Smooth muscle cell (in vitro differentiated cells): ENCODE results near the gene PELO. TPM values are rescaled to one million over a fixed set of nuclear protein-coding genes. Genes with fewer than 3 reads are reported as not detected.

Source experiments
- DNase-seq: peaks from one replicate; lab custom pipeline; 2025; ENCODE audit not compliant: unreplicated experiment; lab: John Stamatoyannopoulos, UW
- H2AFZ ChIP-seq: fragments of 200-600 bp; sonication (generic); 2 replicates; pipeline ENCODE4 v1.6.0; 2016; ENCODE audit warnings: antibody characterized with exemption, low read depth, mild to moderate bottlenecking
- H3F3A ChIP-seq: fragments of 200-600 bp; sonication (generic); 2 replicates; pipeline ENCODE4 v1.6.0; 2017; ENCODE audit warnings: antibody characterized with exemption, low read depth
- H3K27ac ChIP-seq: fragments of 200-600 bp; sonication (generic); 2 replicates; pipeline ENCODE4 v1.5.1; 2016; ENCODE audit warnings: low read depth, mild to moderate bottlenecking
- H3K27me3 ChIP-seq: fragments of 200-600 bp; sonication (generic); 2 replicates; pipeline ENCODE4 v1.6.1; 2016; ENCODE audit warnings: low read depth, mild to moderate bottlenecking
- H3K36me3 ChIP-seq: fragments of 200-600 bp; sonication (generic); 2 replicates; pipeline ENCODE4 v1.5.1; 2016; ENCODE audit warnings: low read depth
- H3K4me1 ChIP-seq: fragments of 200-600 bp; sonication (generic); 2 replicates; pipeline ENCODE4 v1.5.1; 2016; ENCODE audit warnings: low read depth
- H3K4me2 ChIP-seq: fragments of 200-600 bp; sonication (generic); 2 replicates; pipeline ENCODE4 v1.6.0; 2016; ENCODE audit warnings: mild to moderate bottlenecking
- H3K4me3 ChIP-seq: fragments of 200-600 bp; sonication (generic); 2 replicates; pipeline ENCODE4 v1.5.1; 2016; ENCODE audit warnings: mild to moderate bottlenecking
- H3K79me2 ChIP-seq: fragments of 200-600 bp; sonication (generic); 2 replicates; pipeline ENCODE4 v1.6.0; 2016; ENCODE audit warnings: low read depth, mild to moderate bottlenecking
- H3K9ac ChIP-seq: fragments of 200-600 bp; sonication (generic); 2 replicates; pipeline ENCODE4 v1.6.0; 2016; ENCODE audit warnings: low read depth
- H3K9me3 ChIP-seq: fragments of 200-600 bp; sonication (generic); replicated peaks from 2 replicates; pipeline ENCODE4 v1.5.1; 2016; ENCODE audit warnings: low read depth
- H4K20me1 ChIP-seq: fragments of 200-600 bp; sonication (generic); 2 replicates; pipeline ENCODE4 v1.6.0; 2016; ENCODE audit warnings: low read depth
- CTCF ChIP-seq: fragments of 200-600 bp; sonication (generic); IDR thresholded peaks from 2 replicates; pipeline ENCODE4 v1.5.1; 2017; ENCODE audit warnings: borderline replicate concordance, mild to moderate bottlenecking, antibody characterized with exemption; ENCODE audit not compliant: insufficient read depth, poor library complexity, severe bottlenecking
- WGBS: methylation state at CpG from one replicate; pipeline ENCODE4 v1.1.7; 2016; ENCODE audit warnings: low lambda C conversion rate; 5-methylcytosine and 5-hydroxymethylcytosine counted together
- polyA plus RNA-seq: library from polyadenylated mRNA; unstranded; fragments of >200 nt; fragmentation: Nextera tagmentation; extraction: Ambion mirVana; gene quantifications from 2 replicates; pipeline ENCODE4 v1.2.1, GENCODE V29; 2016
- total RNA-seq: library from RNA; depleted of rRNA; stranded (reverse); fragments of >200 nt; gene quantifications from 2 replicates; pipeline ENCODE4 v1.2.3, GENCODE V29; 2014

Gene PELO
- total and polyA plus RNA-seq, 2 experiments from 2014 or later: 37.0 to 88.2 TPM

- Histone ChIP-seq H3F3A (peaks cover 4% of the 10 kb centered on the region), H3K36me3 (no peaks in the 10 kb centered on the region), H3K4me1 (peaks cover 4% of the 10 kb centered on the region), H3K27ac (no peak overlapping the region), H3K79me2 (no peaks in the 10 kb centered on the region), H2AFZ (no peak overlapping the region), H3K4me3 (no peak overlapping the region), H3K27me3 (no peaks in the 10 kb centered on the region), H3K4me2 (no peak overlapping the region), H3K9me3 (no peaks in the 10 kb centered on the region), H4K20me1 (no peaks in the 10 kb centered on the region), H3K9ac (no peak overlapping the region)
- 79% methylated on average over 5 of the region's 5 CpGs for WGBS
- TF ChIP-seq CTCF: no peak
- no peak for DNase-seq
These were observed 18.7 kb upstream of the PELO start for GRCh38 chr5:52769061-52769460.

GRCh38 chr5:52770287-52770939 lies 17.3 kb upstream of the PELO start:
- H3F3A ChIP-seq: peaks cover 4% of the 10 kb centered on the region
- 94% methylated on average over 4 of the region's 4 CpGs for WGBS
- DNase-seq: no peak
- peaks cover 4% of the 10 kb centered on the region for H3K4me1 ChIP-seq
- H4K20me1 ChIP-seq: no peaks in the 10 kb centered on the region
- no peak overlapping the region for H3K27ac ChIP-seq
- no peak overlapping the region for H3K4me3 ChIP-seq
- H3K36me3 ChIP-seq: no peaks in the 10 kb centered on the region
- no peaks in the 10 kb centered on the region for H3K9me3 ChIP-seq
- no peaks in the 10 kb centered on the region for H3K79me2 ChIP-seq
- H3K27me3 ChIP-seq: no peaks in the 10 kb centered on the region
- no peak for TF ChIP-seq CTCF
- no peak overlapping the region for H2AFZ ChIP-seq
- no peak overlapping the region for H3K4me2 ChIP-seq
- H3K9ac ChIP-seq: no peak overlapping the region

- Histone ChIP-seq H2AFZ (no peak overlapping the region), H3K4me1 (peaks cover 4% of the 10 kb centered on the region), H3F3A (peaks cover 4% of the 10 kb centered on the region), H3K9me3 (no peaks in the 10 kb centered on the region), H3K27ac (no peak overlapping the region), H3K36me3 (no peaks in the 10 kb centered on the region), H3K4me2 (no peak overlapping the region), H3K9ac (no peak overlapping the region), H3K27me3 (no peaks in the 10 kb centered on the region), H4K20me1 (no peaks in the 10 kb centered on the region), H3K4me3 (no peak overlapping the region), H3K79me2 (no peaks in the 10 kb centered on the region)
- DNase-seq: no peak
- TF ChIP-seq CTCF: no peak
- 95% methylated on average over 3 of the region's 3 CpGs for WGBS
These were observed 16.2 kb upstream of the PELO start for GRCh38 chr5:52771343-52772039.

GRCh38 chr5:52772668-52773067 lies 15.0 kb upstream of the PELO start:
- no peak overlapping the region for H3K27ac ChIP-seq
- no peaks in the 10 kb centered on the region for H3K36me3 ChIP-seq
- no peaks in the 10 kb centered on the region for H3K79me2 ChIP-seq
- no peak overlapping the region for H2AFZ ChIP-seq
- no peak for TF ChIP-seq CTCF
- no peak overlapping the region for H3K4me2 ChIP-seq
- H3K4me3 ChIP-seq: no peak overlapping the region
- peaks cover 4% of the 10 kb centered on the region for H3F3A ChIP-seq
- H3K9me3 ChIP-seq: no peaks in the 10 kb centered on the region
- no peak overlapping the region for H3K9ac ChIP-seq
- H4K20me1 ChIP-seq: no peaks in the 10 kb centered on the region
- H3K4me1 ChIP-seq: peaks cover 4% of the 10 kb centered on the region
- no peak for DNase-seq
- no peaks in the 10 kb centered on the region for H3K27me3 ChIP-seq
